Measurements from ENCODE around the gene P2RX2.
"Not testable (repeated sequence)": the region's sequence is repeated elsewhere in the genome, so short reads cannot be mapped to it uniquely, and the experiment has no call there.

The P2RX2 gene

DNA sequence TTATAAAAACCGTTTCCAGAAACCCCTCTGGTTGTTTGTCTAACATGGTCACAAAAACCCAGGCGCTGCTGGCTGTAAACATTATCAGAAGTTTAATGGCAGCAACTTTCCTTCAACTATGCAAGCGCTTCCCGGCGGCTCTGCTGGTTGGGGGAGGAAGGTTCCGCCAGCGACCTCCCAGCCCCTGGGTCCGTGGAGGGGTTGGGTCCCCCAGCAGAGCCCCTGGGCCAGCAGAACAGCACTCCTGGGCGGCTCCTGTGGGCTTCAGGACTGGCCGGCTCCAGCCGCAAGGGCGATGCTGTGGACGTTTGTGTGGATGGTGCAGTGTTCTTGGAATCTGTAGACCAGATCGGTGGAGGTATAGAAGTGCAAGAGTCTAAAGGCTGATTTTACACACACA is 34.1 kb upstream of the P2RX2 start:
- DNase-seq: no peak

- DNase-seq: no peak
These were observed 33.4 kb upstream of the P2RX2 start for GRCh38 chr12:132585177-132585576.

DNA sequence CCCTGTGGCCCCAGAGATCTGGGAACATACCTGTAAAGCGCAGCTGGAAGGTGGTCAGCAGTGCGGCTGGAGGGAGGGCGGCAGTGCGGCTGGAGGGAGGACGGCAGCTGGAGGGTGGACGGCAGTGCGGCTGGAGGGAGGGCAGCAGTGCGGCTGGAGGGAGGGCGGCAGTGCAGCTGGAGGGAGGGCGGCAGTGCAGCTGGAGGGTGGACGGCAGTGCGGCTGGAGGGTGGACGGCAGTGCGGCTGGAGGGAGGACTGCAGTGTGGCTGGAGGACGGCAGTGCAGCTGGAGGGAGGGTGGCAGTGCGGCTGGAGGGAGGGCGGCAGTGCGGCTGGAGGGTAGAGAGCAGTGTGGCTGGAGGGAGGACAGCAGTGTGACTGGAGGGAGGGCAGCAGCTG is 31.6 kb upstream of the P2RX2 start:
- DNase-seq: no peak

GRCh38 chr12:132587781-132588180 is 30.8 kb upstream of the P2RX2 start:
- DNase-seq: no peak

DNA sequence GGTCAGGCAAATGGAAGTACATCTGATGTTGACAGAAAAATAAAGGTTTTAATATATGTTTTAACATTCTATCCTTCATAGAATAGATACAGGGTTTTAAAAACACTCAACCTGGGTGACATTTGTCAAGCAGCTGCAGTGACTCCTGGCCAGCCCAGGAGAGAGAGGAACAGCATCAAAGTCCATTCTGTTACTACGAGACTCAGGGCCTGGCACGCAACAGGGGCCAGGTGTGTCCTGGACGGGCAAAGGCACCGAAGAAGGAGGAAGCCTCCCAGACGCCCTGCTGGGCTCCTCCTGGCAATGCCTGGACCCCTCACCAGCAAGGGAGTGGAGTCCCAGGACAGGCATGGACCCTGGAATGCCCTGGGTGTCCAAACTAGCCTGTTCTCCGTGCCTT is 30.3 kb upstream of the P2RX2 start:
- no peak for DNase-seq

- DNase-seq: no peak
These were observed 29.5 kb upstream of the P2RX2 start for GRCh38 chr12:132588821-132589669.

- DNase-seq: no peak
These were observed 27.3 kb upstream of the P2RX2 start for GRCh38 chr12:132591107-132591935.

DNA sequence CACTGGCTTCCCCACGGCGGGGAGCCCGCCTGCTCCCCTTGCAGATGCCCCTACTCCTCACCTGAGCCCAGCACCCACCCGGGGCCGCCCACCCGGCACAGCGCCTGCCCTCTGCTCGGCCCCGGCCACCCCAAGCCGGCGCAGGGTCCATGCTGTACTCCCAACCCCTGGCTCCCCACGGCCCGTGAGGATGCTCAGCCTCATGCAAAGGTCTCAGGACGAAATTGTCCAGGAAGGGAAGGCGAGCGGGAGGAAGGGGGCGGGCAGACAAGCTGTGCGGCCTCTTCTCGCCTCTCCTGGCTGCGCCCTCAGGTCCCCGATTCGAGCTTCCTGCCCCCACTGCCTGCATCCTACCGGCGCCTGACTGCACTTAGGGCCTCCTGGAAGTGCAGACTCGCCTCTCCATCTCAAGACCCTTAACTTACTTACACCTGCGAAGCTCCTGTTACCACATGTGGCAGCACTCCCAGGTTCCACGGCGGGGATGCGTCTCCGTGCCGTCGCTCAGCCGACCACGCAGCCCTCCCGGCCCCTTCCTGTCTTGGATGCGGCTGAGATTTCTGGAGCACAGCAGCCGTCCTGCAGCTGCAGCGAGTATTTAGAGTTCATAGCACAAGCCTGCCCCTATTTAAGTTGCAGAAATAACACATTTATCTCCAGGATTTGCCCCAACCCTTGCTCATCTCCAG is 26.1 kb upstream of the P2RX2 start:
- DNase-seq: no peak

- no peak for DNase-seq
These were observed 25.5 kb upstream of the P2RX2 start for GRCh38 chr12:132593071-132593470.

DNA sequence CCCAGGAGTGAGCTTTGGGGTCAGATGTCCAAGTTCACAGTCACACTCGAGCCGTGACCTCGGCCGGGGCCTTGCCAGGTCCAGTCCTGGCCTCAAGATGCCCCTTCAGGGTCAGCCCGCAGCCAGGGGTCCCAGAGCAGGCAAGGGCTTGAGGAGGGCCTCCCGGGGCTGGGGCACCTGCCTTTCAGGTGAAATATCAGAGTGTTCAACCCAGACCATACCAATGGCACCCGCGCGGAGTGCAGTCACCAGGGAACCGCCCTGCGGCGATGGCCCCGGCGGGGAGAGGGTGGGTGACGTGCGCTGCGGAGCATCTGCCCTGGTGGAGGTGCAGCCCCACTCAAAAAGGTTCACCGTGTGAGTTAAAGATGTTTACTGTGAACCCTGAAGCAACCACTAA is 25.1 kb upstream of the P2RX2 start:
- DNase-seq: no peak

GRCh38 chr12:132593938-132594358 is 24.6 kb upstream of the P2RX2 start:
- DNase-seq: peak; percentile 15

DNA sequence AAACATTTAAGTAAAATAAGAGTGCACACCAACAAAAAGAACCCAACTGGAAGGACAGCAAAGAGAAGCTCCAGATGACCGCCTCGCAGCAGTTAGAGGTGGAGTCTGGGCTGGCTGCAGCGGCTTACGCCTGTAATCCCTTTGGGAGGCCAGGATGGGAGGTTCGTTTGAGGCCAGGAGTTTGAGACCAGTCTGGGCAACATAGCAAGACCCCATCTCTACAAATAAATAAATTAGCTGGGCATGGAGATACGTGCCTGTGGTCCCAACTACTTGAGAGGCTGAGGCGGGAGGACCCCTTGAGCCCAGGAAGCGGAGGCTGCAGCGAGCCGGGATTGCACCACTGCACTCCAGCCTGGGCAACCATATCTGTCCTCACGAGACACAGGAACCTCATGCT is 23.4 kb upstream of the P2RX2 start:
- no peak for DNase-seq

GRCh38 chr12:132596016-132596415 is 22.6 kb upstream of the P2RX2 start:
- DNase-seq: no peak

DNA sequence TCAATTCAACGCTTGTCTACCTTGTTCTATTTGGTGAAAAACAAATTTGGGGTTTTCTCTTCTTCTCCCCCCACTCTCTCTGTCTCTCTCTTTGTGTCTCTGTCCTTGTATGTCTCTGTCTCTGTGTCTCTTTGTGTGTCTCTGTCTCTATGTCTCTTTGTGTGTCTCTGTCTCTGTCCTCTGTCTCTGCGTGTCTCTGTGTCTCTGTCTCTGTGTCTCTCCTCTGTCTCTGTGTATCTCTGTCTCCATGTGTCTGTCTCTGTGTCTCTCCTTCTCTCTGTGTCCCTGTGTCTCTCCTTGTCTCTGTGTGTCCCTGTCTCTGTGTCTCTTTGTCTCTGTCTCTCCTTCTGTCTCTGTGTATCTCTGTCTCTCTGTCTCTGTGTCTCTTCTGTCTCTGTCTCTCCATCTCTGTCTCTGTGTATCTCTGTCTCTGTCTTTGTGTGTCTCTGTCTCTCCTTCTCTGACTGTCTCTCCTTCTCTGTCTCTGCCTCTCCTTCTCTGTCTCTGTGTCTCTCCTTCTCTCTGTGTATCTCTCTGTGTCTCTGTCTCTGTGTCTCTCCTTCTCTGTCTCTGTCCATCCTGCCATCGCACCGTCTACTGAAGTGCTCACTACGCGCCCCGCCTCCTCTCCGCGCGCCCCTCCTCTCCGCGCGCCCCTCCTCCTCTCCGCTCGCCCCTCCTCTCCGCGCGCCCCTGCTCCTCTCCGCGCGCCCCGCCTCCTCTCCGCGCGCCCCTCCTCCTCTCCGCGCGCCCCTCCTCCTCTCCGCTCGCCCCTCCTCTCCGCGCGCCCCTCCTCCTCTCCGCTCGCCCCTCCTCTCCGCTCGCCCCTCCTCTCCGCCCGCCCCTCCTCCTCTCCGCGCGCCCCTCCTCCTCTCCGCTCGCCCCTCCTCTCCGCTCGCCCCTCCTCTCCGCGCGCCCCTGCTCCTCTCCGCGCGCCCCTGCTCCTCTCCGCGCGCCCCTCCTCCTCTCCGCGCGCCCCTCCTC is 21.0 kb upstream of the P2RX2 start:
- peak; percentile 15 for DNase-seq

GRCh38 chr12:132599502-132599901 is 19.1 kb upstream of the P2RX2 start:
- not testable (repeated sequence) for DNase-seq

- peak; percentile 36 for DNase-seq
These were observed 18.2 kb upstream of the P2RX2 start for GRCh38 chr12:132600048-132601032.

DNA sequence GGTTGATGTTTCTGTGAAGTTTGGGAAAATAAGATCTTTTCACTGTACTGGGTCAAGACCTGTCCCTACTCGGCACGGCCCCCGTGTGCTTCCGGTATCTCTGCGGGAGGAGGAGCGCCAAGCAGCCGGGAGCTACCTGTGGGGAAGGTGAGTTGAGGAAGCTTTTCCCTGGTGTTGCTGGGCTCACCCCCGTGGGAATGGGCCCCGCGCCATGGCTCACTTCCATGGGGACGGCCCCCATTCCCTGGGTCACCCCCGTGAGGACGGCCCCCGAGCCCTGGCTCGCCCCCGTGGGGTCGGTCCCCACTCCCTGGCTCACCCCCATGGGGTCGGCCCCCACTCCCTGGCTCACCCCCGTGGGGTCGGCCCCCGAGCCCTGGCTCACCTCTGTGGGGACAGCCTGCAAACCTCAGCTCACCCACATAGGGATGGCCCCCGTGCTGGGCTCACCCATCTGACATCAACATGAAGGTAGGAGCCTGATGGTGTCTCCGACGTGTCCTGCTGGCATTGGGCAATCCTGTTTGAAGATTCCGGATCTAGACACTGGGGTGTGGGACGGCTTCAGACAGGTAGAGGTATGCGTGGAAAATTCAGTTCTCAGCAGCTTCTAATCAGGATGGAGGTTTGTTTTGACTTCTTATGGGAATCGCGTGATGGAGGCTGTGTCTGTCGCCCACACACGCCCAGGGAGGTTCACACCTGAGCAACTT is 17.2 kb upstream of the P2RX2 start:
- DNase-seq: no peak

- no peak for DNase-seq
These were observed 15.9 kb upstream of the P2RX2 start for GRCh38 chr12:132602572-132603239.
